GM12878 (cell line): ENCODE results near the gene RCAN2. TPM values are rescaled to one million over a fixed set of nuclear protein-coding genes. Genes with fewer than 3 reads are reported as not detected.
A peak's percentile ranks its signal among the peaks of the same experiment; 100 is the strongest.

Experiments
- ATAC-seq: fragments of 200-7000 bp; cut with Tn5 transposase; 3 replicates; pipeline ENCODE4 v1.9.1; 2020; ENCODE audit warnings: mild to moderate bottlenecking, moderate library complexity
- BruUV-seq: library from RNA; stranded (reverse); fragments of 400-500 nt; replicated peaks from 2 replicates; lab custom pipeline; 2021; lab: Mats Ljungman, UMichigan
- CTCF ChIA-PET: fragments of 300-600 bp; sonication (Branson Sonifier 250); formaldehyde crosslinking; extraction: SDS; loops from one replicate; lab custom pipeline; 2021; ENCODE audit warnings: inconsistent platforms; lab: Yijun Ruan, JAX
- POLR2A ChIA-PET: fragments of 350-600 bp; formaldehyde crosslinking; extraction: SDS; loops from one replicate; lab custom pipeline; 2021; ENCODE audit warnings: inconsistent platforms; lab: Charles Lee
- RAD21 ChIA-PET: fragments of 300-600 bp; sonication (Branson Sonifier 250); formaldehyde crosslinking; loops from one replicate; lab custom pipeline; 2023; ENCODE audit warnings: antibody characterized with exemption; ENCODE audit not compliant: unreplicated experiment; lab: Charles Lee
- SMC1A ChIA-PET: fragments of 300-600 bp; sonication (Branson Sonifier 250); formaldehyde crosslinking; loops from one replicate; lab custom pipeline; 2023; ENCODE audit not compliant: unreplicated experiment, uncharacterized antibody; lab: Charles Lee
- DNase-seq: peaks from one replicate; pipeline ENCODE4 v3.0.0-alpha.2; 2011; ENCODE audit warnings: low read depth, low spot score
- FAIRE-seq: peaks from 3 replicates; lab custom pipeline; 2011; peaks lifted over from hg19 to GRCh38; lab: Jason Lieb, UNC
- H2AFZ ChIP-seq: 2 replicates; pipeline ENCODE4 v1.6.0; 2011; ENCODE audit warnings: low read depth, low read length, control low read depth; ENCODE audit not compliant: control insufficient read depth
- H3K27ac ChIP-seq: 2 replicates; pipeline ENCODE4 v1.5.1; 2011; ENCODE audit warnings: control low read depth; ENCODE audit not compliant: control insufficient read depth, insufficient read depth
- H3K27me3 ChIP-seq, 2 experiments: replicated peaks in 1 of 2; 2 replicates each; pipeline versions ENCODE4 v1.6.0 to v1.6.1; 2011; ENCODE audit warnings: low read length in 1 of 2; ENCODE audit not compliant: control insufficient read depth in 2 of 2, insufficient read depth in 2 of 2
- H3K36me3 ChIP-seq, 2 experiments: 2 replicates each; pipeline ENCODE4 v1.5.1; 2011; ENCODE audit warnings: low read length in 1 of 2; ENCODE audit not compliant: control insufficient read depth in 2 of 2, insufficient read depth in 2 of 2
- H3K4me1 ChIP-seq: 2 replicates; pipeline ENCODE4 v1.6.1; 2011; ENCODE audit warnings: mild to moderate bottlenecking, low read length, moderate library complexity, mixed read lengths; ENCODE audit not compliant: control insufficient read depth, insufficient read depth
- H3K4me2 ChIP-seq: 2 replicates; pipeline ENCODE4 v1.6.0; 2011; ENCODE audit warnings: control low read depth; ENCODE audit not compliant: control insufficient read depth, insufficient read depth
- H3K4me3 ChIP-seq: fragments of 200-600 bp; sonication (generic); 2 replicates; pipeline ENCODE4 v1.5.1; 2016
- H3K79me2 ChIP-seq: 2 replicates; pipeline ENCODE4 v1.6.0; 2011; ENCODE audit warnings: low read length; ENCODE audit not compliant: control insufficient read depth, insufficient read depth
- H3K9ac ChIP-seq: 2 replicates; pipeline ENCODE4 v1.8.0; 2011; ENCODE audit warnings: low read length, control low read depth, mixed read lengths; ENCODE audit not compliant: control insufficient read depth, insufficient read depth
- H3K9me3 ChIP-seq: replicated peaks from 3 replicates; pipeline ENCODE4 v1.5.1; 2011; ENCODE audit warnings: mild to moderate bottlenecking, low read length; ENCODE audit not compliant: control insufficient read depth, insufficient read depth
- H4K20me1 ChIP-seq: 2 replicates; pipeline ENCODE4 v1.6.0; 2011; ENCODE audit not compliant: control insufficient read depth, insufficient read depth
- ATF7 ChIP-seq: fragments of 450-650 bp; IDR thresholded peaks from 2 replicates; pipeline ENCODE4 v1.6.1; 2016; ENCODE audit warnings: low read depth, mild to moderate bottlenecking
- BHLHE40 ChIP-seq, 2 experiments: fragments of 450-650 bp in 1 of 2; IDR thresholded peaks; 2 replicates each; pipeline ENCODE4 v1.6.1; 2011 to 2017; ENCODE audit warnings: low read depth in 2 of 2, borderline replicate concordance in 1 of 2, improper control_type of control experiment in 1 of 2, low read length in 1 of 2, mild to moderate bottlenecking in 1 of 2
- CREM ChIP-seq: IDR thresholded peaks from 2 replicates; pipeline ENCODE4 v1.6.1; 2014; ENCODE audit warnings: antibody characterized with exemption, low read depth
- DPF2 ChIP-seq: fragments of 450-650 bp; IDR thresholded peaks from 2 replicates; pipeline ENCODE4 v1.6.1; 2017; ENCODE audit warnings: mild to moderate bottlenecking
- EP300 ChIP-seq, 2 experiments: fragments of 150-350 bp in 1 of 2; IDR thresholded peaks; 2 replicates each; pipeline ENCODE4 v1.6.1; 2011 to 2012; ENCODE audit warnings: low read depth in 2 of 2, low read length in 2 of 2, borderline replicate concordance in 1 of 2, improper control_type of control experiment in 1 of 2, inconsistent platforms in 1 of 2; ENCODE audit not compliant: control insufficient read depth in 1 of 2
- JUND ChIP-seq: IDR thresholded peaks from 2 replicates; pipeline ENCODE4 v1.6.1; 2012; ENCODE audit warnings: low read depth, mild to moderate bottlenecking, low read length, improper control_type of control experiment, moderate library complexity
- MEF2B ChIP-seq: fragments of 450-650 bp; IDR thresholded peaks from 2 replicates; pipeline ENCODE4 v1.6.1; 2018; ENCODE audit warnings: mild to moderate bottlenecking, moderate library complexity; ENCODE audit not compliant: partially characterized antibody, poor library complexity, severe bottlenecking
- MTA3 ChIP-seq: IDR thresholded peaks from 2 replicates; pipeline ENCODE4 v1.6.1; 2012; ENCODE audit warnings: low read length, inconsistent platforms, borderline replicate concordance
- PML ChIP-seq: IDR thresholded peaks from 2 replicates; pipeline ENCODE4 v1.6.1; 2012; ENCODE audit warnings: low read length, inconsistent platforms
- RAD51 ChIP-seq: fragments of 450-650 bp; IDR thresholded peaks from 2 replicates; pipeline ENCODE4 v1.6.1; 2016; ENCODE audit warnings: moderate library complexity, mild to moderate bottlenecking, inconsistent platforms
- ZBED1 ChIP-seq: IDR thresholded peaks from 2 replicates; pipeline ENCODE4 v1.6.1; 2016; ENCODE audit warnings: borderline replicate concordance
- whole genome bisulfite sequencing: methylation state at CpG from one replicate; pipeline ENCODE4 v1.1.6; 2016; ENCODE audit warnings: low lambda C conversion rate; ENCODE audit not compliant: insufficient replicate concordance, insufficient coverage; ENCODE audit errors: missing lambda C conversion rate; 5-methylcytosine and 5-hydroxymethylcytosine counted together
- in situ Hi-C: fragments of 300-500 bp; cut with MboI; formaldehyde crosslinking; loops from 9 replicates; pipeline ENCODE4 v1.14.3; 2018; ENCODE audit warnings: mixed read lengths
- intact Hi-C: fragments of 100-400 bp; cut with micrococcal nuclease; formaldehyde crosslinking; loops from one replicate; pipeline ENCODE4 v1.14.2; 2022; ENCODE audit not compliant: unreplicated experiment
- polyA plus RNA-seq, 11 experiments: library from polyadenylated mRNA; depleted of rRNA in 4 of 11; unstranded in 6 of 11; stranded (reverse) in 5 of 11; fragments of >200 nt; fragmentation: Nextera tagmentation in 4 of 11; fragmentation: Illumina TruSeq in 1 of 11; extraction: Ambion mirVana in 4 of 11; extraction: Trizol in 1 of 11; gene quantifications; 1 replicate in 1 of 11; 2 replicates in 10 of 11; pipeline versions ENCODE4 v1.2.1 to v1.2.3, GENCODE V29; 2011 to 2016; ENCODE audit warnings: inconsistent platforms in 2 of 11, missing spikeins in 2 of 11, low read depth in 1 of 11
- total RNA-seq, 4 experiments: library from RNA; depleted of rRNA in 3 of 4; stranded (reverse); fragments of >200 nt in 3 of 4; fragmentation: Illumina TruSeq in 1 of 4; extraction: Trizol in 1 of 4; gene quantifications; 2 replicates each; pipeline versions ENCODE4 v1.2.1 to v1.2.3, GENCODE V29; 2013 to 2021
- TF ChIP-seq, protein P1 (sequence below): IDR thresholded peaks from 2 replicates; pipeline ENCODE4 v1.6.1; 2012; ENCODE audit warnings: low read length, inconsistent platforms
- TF ChIP-seq, protein P2 (sequence below): fragments of 450-650 bp; IDR thresholded peaks from 2 replicates; pipeline ENCODE4 v1.6.1; 2017; ENCODE audit warnings: mild to moderate bottlenecking, moderate library complexity
- TF ChIP-seq, protein P3 (sequence below): fragments of 450-650 bp; IDR thresholded peaks from 2 replicates; pipeline ENCODE4 v1.6.1; 2017; ENCODE audit warnings: low read depth, mild to moderate bottlenecking, moderate library complexity

RCAN2 gene
- total and polyA plus RNA-seq, 10 of the 15 experiments (the other 5 are each of a cell fraction or from before 2014, with no cell fraction given), result 0.06 TPM; not detected in 9

DNA sequence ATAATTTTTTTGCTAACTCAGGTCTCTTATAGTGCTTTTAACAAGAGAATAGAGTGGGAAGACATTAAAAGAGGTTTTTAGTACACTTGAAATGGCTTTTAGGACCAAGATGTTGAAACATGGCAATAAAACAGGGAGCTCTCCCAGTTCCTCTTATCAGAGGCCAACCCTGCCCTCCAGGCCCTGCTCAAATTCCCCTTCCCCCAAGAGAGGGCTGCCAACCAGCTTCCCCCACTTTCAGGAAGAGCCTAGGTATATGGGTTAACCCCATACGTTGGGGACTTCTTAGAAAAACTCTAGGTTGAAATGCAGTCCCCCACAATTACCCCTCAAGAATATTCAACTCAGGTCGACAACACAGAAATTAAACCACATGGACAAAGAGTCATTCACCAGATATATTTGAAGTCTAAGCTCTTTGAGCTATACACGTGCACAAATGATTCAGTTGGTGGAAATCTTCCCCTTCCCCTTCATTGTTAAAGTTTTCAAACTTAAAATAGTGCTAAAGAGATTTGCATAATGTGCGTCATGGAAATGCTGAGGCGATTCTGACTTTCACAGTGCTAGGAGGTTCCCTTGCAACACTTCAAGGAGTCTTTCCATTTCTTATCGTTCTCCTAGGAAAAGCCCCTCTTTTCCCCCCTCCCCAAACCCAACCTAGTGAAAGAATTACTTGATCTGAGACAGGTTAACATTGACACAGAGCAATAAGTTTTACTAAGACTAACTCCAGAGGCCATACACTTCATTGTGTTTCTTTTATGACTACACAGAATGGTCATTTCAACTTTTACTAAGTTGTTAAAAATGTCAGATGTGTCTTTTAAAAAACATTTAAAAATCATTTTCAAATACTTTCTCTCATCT lies 270.7 kb downstream of the RCAN2 start:
- H3K27ac ChIP-seq, result peak overlapping the region; percentile 56; the same call in 1 of the 2 replicates
- no peaks in the 10 kb centered on the region for H3K79me2 ChIP-seq
- DNase-seq, result peak; percentile 71
- H3K36me3 ChIP-seq, result no peaks in the 10 kb centered on the region
- H3K9me3 ChIP-seq, result no peaks in the 10 kb centered on the region; the same call in 2 of the 3 replicates
- RAD21 ChIA-PET, result interaction anchor here (0.6 to 6.5 kb wide), 20 partner anchors 13 to 633 kb away, joined by 3 to 63 read pairs (median 4); partner anchors contain the start of gene ENPP4
- 0% methylated on average over 6 of the region's 6 CpGs for WGBS
- no peak for FAIRE-seq
- no peak overlapping the region for H3K9ac ChIP-seq
- POLR2A ChIA-PET, result interaction anchor here (0.5 to 1.2 kb wide), 3 partner anchors 35 to 130 kb away, joined by 3 to 5 read pairs (median 3); no protein-coding TSS in a partner anchor
- H4K20me1 ChIP-seq, result no peaks in the 10 kb centered on the region
- peaks cover 29% of the 10 kb centered on the region for H3K4me1 ChIP-seq
- H3K4me2 ChIP-seq, result peak overlapping the region; percentile 61
- CTCF ChIA-PET, result interaction anchor here (0.5 to 7.4 kb wide), 35 partner anchors 10 to 628 kb away, joined by 3 to 77 read pairs (median 4); partner anchors contain the start of gene ENPP4
- ATAC-seq, result peak; percentile 78
- SMC1A ChIA-PET, result interaction anchor here (0.6 to 5.5 kb wide), 29 partner anchors 9 to 838 kb away, joined by 3 to 49 read pairs (median 4); partner anchors contain the start of gene ENPP4
- in situ Hi-C loops, result loop anchor here (5.0 kb wide), 2 partner anchors 182 to 412 kb away; no protein-coding TSS in a partner anchor
- intact Hi-C loops, result loop anchor here (1.0 to 10.0 kb wide), 6 partner anchors 130 to 634 kb away; partner anchors contain the start of gene RCAN2
- no peaks in the 10 kb centered on the region; a peak in 1 of 4 replicates for H3K27me3 ChIP-seq
- H2AFZ ChIP-seq, result peak overlapping the region; percentile 43
- BruUV-seq, result no TSS peak
- H3K4me3 ChIP-seq, result no peak overlapping the region
- TF ChIP-seq ZBED1 (peak; percentile 30; the same call in 1 of the 2 replicates), PML (0 out of 2 replicates have a peak, but pooled peaks have one; percentile 28), EP300 (IDR thresholded peaks at IDR 0.05; ENCODE audit: borderline replicate concordance in 1 of 2, control insufficient read depth in 1 of 2, low read depth in 2 of 2, low read length in 2 of 2) (peak in 1 of 2 experiments; percentile 63; a peak in 1 of 4 replicates), ATF7 (peak; percentile 72), BHLHE40 (IDR thresholded peaks at IDR 0.05; ENCODE audit: borderline replicate concordance in 1 of 2, low read depth in 2 of 2, low read length in 1 of 2) (peak; percentile 92 to 94), MEF2B (peak; percentile 65), CREM (peak; percentile 71), DPF2 (0 out of 2 replicates have a peak, but pooled peaks have one; percentile 35), RAD51 (peak; percentile 19; the same call in 1 of the 2 replicates), JUND (no peak), MTA3 (no peak)
- TF ChIP-seq, protein P1, sequence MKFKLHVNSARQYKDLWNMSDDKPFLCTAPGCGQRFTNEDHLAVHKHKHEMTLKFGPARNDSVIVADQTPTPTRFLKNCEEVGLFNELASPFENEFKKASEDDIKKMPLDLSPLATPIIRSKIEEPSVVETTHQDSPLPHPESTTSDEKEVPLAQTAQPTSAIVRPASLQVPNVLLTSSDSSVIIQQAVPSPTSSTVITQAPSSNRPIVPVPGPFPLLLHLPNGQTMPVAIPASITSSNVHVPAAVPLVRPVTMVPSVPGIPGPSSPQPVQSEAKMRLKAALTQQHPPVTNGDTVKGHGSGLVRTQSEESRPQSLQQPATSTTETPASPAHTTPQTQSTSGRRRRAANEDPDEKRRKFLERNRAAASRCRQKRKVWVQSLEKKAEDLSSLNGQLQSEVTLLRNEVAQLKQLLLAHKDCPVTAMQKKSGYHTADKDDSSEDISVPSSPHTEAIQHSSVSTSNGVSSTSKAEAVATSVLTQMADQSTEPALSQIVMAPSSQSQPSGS, result peak; percentile 65; the same call in 1 of the 2 replicates
- TF ChIP-seq, protein P2, sequence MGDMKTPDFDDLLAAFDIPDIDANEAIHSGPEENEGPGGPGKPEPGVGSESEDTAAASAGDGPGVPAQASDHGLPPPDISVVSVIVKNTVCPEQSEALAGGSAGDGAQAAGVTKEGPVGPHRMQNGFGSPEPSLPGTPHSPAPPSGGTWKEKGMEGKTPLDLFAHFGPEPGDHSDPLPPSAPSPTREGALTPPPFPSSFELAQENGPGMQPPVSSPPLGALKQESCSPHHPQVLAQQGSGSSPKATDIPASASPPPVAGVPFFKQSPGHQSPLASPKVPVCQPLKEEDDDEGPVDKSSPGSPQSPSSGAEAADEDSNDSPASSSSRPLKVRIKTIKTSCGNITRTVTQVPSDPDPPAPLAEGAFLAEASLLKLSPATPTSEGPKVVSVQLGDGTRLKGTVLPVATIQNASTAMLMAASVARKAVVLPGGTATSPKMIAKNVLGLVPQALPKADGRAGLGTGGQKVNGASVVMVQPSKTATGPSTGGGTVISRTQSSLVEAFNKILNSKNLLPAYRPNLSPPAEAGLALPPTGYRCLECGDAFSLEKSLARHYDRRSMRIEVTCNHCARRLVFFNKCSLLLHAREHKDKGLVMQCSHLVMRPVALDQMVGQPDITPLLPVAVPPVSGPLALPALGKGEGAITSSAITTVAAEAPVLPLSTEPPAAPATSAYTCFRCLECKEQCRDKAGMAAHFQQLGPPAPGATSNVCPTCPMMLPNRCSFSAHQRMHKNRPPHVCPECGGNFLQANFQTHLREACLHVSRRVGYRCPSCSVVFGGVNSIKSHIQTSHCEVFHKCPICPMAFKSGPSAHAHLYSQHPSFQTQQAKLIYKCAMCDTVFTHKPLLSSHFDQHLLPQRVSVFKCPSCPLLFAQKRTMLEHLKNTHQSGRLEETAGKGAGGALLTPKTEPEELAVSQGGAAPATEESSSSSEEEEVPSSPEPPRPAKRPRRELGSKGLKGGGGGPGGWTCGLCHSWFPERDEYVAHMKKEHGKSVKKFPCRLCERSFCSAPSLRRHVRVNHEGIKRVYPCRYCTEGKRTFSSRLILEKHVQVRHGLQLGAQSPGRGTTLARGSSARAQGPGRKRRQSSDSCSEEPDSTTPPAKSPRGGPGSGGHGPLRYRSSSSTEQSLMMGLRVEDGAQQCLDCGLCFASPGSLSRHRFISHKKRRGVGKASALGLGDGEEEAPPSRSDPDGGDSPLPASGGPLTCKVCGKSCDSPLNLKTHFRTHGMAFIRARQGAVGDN, result no peak
- TF ChIP-seq, protein P3, sequence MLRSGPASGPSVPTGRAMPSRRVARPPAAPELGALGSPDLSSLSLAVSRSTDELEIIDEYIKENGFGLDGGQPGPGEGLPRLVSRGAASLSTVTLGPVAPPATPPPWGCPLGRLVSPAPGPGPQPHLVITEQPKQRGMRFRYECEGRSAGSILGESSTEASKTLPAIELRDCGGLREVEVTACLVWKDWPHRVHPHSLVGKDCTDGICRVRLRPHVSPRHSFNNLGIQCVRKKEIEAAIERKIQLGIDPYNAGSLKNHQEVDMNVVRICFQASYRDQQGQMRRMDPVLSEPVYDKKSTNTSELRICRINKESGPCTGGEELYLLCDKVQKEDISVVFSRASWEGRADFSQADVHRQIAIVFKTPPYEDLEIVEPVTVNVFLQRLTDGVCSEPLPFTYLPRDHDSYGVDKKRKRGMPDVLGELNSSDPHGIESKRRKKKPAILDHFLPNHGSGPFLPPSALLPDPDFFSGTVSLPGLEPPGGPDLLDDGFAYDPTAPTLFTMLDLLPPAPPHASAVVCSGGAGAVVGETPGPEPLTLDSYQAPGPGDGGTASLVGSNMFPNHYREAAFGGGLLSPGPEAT, result peak; percentile 76; the same call in 1 of the 2 replicates
